ENCODE data around the gene PSMD2.

GRCh38 chr3:184296616-184297015 lies 2.4 kb upstream of the PSMD2 start:
- TF ChIP-seq GATA2 (IDR thresholded peaks at IDR 0.05; ENCODE audit: low read depth, low read length) = no peak
- no peak for TF ChIP-seq GATA3 (IDR thresholded peaks at IDR 0.05; ENCODE audit: low read depth, low read length)
